GM12874 (cell line): ENCODE data around the gene DYNLT3.

Experiments used
- CTCF ChIP-seq: IDR thresholded peaks from 2 replicates; pipeline ENCODE4 v1.5.1; 2011; ENCODE audit warnings: low read depth, mild to moderate bottlenecking, control low read depth, low read length, moderate library complexity; ENCODE audit not compliant: insufficient read depth

Gene DYNLT3

DNA sequence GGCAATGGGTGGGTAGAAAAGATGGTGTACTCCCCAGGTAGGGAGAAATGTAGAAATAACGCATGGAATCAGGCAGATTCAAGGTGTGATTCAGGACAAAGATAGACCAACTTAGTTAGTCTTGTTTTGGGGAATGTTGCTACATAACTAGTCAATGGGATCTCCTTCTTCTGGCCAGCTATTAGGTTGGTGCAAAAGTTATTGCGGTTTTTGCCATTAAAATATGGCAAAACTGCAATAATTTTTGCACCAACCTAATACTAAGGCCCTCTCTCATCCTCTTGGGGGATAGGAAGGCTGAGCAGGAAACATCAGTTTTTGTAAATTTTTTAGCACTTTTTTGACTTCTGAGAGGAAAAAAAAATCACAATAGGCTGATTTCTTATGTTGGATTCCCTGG is 44.3 kb downstream of the DYNLT3 start:
- TF ChIP-seq CTCF: no peak

- no peak for TF ChIP-seq CTCF
Measured at GRCh38 chrX:37802028-37802427, 45.3 kb downstream of the DYNLT3 start.

DNA sequence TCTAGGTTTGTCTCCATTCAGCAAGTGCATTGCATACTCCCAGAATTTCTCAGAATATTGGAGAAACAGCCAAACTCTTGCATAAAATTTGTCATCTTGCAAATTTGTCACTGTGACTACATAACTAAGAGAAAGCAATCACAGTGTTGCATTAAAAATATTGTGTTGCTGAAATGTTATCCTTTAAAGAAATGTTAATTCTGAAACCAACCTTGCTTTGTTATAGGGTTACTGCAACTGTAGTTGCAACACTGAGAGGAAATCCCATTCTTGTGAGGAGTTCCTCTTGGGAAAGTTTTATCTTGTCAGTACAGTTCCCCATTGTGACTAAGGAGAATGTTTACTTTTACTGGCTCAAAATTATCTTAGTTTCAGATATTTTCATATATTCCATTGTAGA is 46.7 kb downstream of the DYNLT3 start:
- no peak for TF ChIP-seq CTCF

DNA sequence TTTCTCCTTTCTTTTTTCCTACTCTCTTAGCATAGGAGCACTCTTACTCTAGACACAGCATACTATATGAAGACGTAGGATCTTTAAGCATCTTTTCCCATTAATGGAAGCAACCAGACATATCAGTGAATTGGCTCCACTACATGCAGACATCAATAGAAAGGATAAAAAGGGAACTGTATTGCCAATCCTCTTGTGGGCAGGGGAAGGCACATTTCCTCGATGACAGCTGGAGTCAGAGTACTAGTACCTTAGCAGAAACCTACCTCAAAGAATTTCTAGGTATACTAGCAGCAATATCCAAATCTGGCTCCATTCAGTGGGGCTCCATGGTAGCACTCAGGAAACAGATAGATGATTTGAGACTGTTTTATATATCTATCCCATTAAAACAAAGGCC is 47.4 kb downstream of the DYNLT3 start:
- TF ChIP-seq CTCF: no peak

DNA sequence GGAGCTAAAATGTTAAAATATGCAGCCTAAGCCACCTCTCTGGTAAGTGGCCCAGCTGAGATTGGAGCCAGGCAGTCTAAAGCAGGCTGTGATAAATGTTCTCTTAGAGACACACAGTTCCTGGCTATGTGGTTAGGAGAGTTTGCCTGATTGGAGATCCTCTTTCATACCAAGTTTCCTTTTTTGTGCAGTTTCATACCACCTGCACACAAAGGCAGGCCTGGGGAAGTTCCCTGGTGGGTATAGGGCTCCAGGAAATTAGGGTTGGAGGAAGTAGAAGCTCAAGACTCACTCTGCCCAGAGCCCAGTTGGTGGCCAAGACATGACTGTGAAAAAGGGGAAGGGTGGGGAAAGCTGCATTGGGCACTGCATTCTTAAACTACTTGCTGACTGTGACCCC is 50.6 kb downstream of the DYNLT3 start:
- no peak for TF ChIP-seq CTCF

DNA sequence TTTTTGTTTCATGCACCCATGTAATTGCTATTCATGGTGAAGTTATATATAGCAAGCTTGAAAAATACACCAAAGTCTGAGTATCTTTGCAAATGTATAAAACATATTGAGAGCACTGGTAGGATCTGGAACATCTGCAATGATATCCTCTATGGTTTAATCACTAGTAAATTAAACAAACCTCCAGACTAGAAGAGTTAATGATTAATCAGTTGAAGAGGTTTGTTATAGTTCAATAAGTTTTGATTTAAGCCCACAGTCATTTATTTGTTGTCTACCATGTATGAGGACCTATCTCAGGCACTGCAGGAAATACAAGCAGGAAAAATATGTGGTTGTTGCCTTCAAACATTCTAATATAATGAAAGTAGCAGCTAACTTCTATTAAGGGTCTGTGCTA is 51.1 kb downstream of the DYNLT3 start:
- no peak for TF ChIP-seq CTCF
